Fibroblast of gingiva (primary cell): ENCODE data around the gene ANGPTL2.
"Not testable (repeated sequence)": the region's sequence is repeated elsewhere in the genome, so short reads cannot be mapped to it uniquely, and the experiment has no call there.

Experiments used
- DNase-seq: peaks from one replicate; pipeline ENCODE4 v3.0.0-alpha.2; 2011; ENCODE audit warnings: low read depth

ANGPTL2 gene

GRCh38 chr9:127122176-127123063 lies at the start of gene ANGPTL2:
Gene ANGPTL2, minus strand, starts transcription at chr9:127122635. Its CDS starts 13,904 bp downstream, at chr9:127108731.
- DNase-seq, result peak; percentile 98

- not testable (repeated sequence) for DNase-seq
Measured at GRCh38 chr9:127171348-127171747, 48.9 kb upstream of the ANGPTL2 start.

- no peak for DNase-seq
Measured at GRCh38 chr9:127170652-127171051, 48.2 kb upstream of the ANGPTL2 start.

- no peak for DNase-seq
Measured at GRCh38 chr9:127170103-127170502, 47.7 kb upstream of the ANGPTL2 start.

- DNase-seq, result no peak
Measured at GRCh38 chr9:127169575-127169883, 47.1 kb upstream of the ANGPTL2 start.

GRCh38 chr9:127168756-127169574 lies 46.5 kb upstream of the ANGPTL2 start:
- DNase-seq, result no peak

GRCh38 chr9:127167560-127168326 lies 45.3 kb upstream of the ANGPTL2 start:
- DNase-seq, result no peak

- DNase-seq, result peak; percentile 54
Measured at GRCh38 chr9:127166651-127167524, 44.5 kb upstream of the ANGPTL2 start.

- DNase-seq, result no peak
Measured at GRCh38 chr9:127166111-127166510, 43.7 kb upstream of the ANGPTL2 start.

GRCh38 chr9:127165116-127165515 lies 42.7 kb upstream of the ANGPTL2 start:
- DNase-seq, result no peak

- peak; percentile 65 for DNase-seq
Measured at GRCh38 chr9:127163409-127163808, 41.0 kb upstream of the ANGPTL2 start.

- no peak for DNase-seq
Measured at GRCh38 chr9:127162864-127163365, 40.5 kb upstream of the ANGPTL2 start.

- DNase-seq, result no peak
Measured at GRCh38 chr9:127162046-127162863, 39.8 kb upstream of the ANGPTL2 start.

GRCh38 chr9:127161081-127161624 lies 38.7 kb upstream of the ANGPTL2 start:
- DNase-seq, result no peak

GRCh38 chr9:127159949-127160610 lies 37.6 kb upstream of the ANGPTL2 start:
- no peak for DNase-seq

- DNase-seq, result peak; percentile 72
Measured at GRCh38 chr9:127159325-127159801, 36.9 kb upstream of the ANGPTL2 start.

- DNase-seq, result no peak
Measured at GRCh38 chr9:127158786-127159324, 36.4 kb upstream of the ANGPTL2 start.

GRCh38 chr9:127155314-127155960 lies 33.0 kb upstream of the ANGPTL2 start:
- DNase-seq, result no peak
